Naive thymus-derived CD8-positive, alpha-beta T cell (primary cell): Measurements from ENCODE around the gene RAB44. TPM values are rescaled to one million over a fixed set of nuclear protein-coding genes. Genes with fewer than 3 reads are reported as not detected.

Experiments used
- ATAC-seq, 2 donors: fragments of 150-1000 bp; cut with Tn5 transposase in 1 of 2; sonication (Bioruptor Pico), chemical (Tn5 transposase) in 1 of 2; 1 replicate in 1 of 2; 2 replicates in 1 of 2; pipeline ENCODE4 v1.10.0; 2021; ENCODE audit warnings: mild to moderate bottlenecking in 2 of 2, moderate library complexity in 2 of 2
- POLR2A ChIA-PET: fragments of 350-600 bp; sonication (Branson Sonifier 250); formaldehyde crosslinking; loops from one replicate; lab custom pipeline; 2021; ENCODE audit warnings: antibody characterized with exemption; lab: Charles Lee
- DNase-seq, 10 donors: peaks; one replicate each; pipeline versions ENCODE4 v3.0.0 to v3.0.0-alpha.2; 2020 to 2022
- H3K27ac Mint-ChIP-seq, 10 donors: one replicate each; pipeline ENCODE4 v1.8.0; 2020 to 2022; ENCODE audit warnings: mild to moderate bottlenecking in 10 of 10, mixed read lengths in 10 of 10, moderate library complexity in 4 of 10, inconsistent platforms in 1 of 10
- H3K27me3 Mint-ChIP-seq, 5 donors: one replicate each; pipeline ENCODE4 v1.8.0; 2021 to 2022; ENCODE audit warnings: mixed read lengths in 5 of 5
- H3K36me3 Mint-ChIP-seq, 3 donors: one replicate each; pipeline ENCODE4 v1.8.0; 2020 to 2022; ENCODE audit warnings: mixed read lengths in 3 of 3, mild to moderate bottlenecking in 2 of 3, inconsistent platforms in 1 of 3
- H3K4me1 Mint-ChIP-seq, 4 donors: one replicate each; pipeline ENCODE4 v1.8.0; 2021 to 2022; ENCODE audit warnings: mixed read lengths in 4 of 4
- H3K4me3 Mint-ChIP-seq, 10 donors: one replicate each; pipeline ENCODE4 v1.8.0; 2020 to 2022; ENCODE audit warnings: mild to moderate bottlenecking in 10 of 10, mixed read lengths in 10 of 10, moderate library complexity in 6 of 10, inconsistent platforms in 1 of 10
- H3K9me3 Mint-ChIP-seq, 9 donors: one replicate each; pipeline ENCODE4 v1.8.0; 2020 to 2022; ENCODE audit warnings: mixed read lengths in 9 of 9, mild to moderate bottlenecking in 3 of 9, inconsistent platforms in 1 of 9, moderate library complexity in 1 of 9
- polyA plus RNA-seq, 3 donors: library from polyadenylated mRNA; unstranded; fragments of 300-500 nt; fragmentation: Illumina TruSeq; gene quantifications; one replicate each; pipeline ENCODE4 v1.2.3, GENCODE V29; 2021
- total RNA-seq, 8 experiments: library from RNA in 2 of 8; stranded (reverse) in 2 of 8; gene quantifications; one replicate each; pipeline ENCODE4 v1.2.3 and lab custom pipeline; 2021 to 2026

RAB44 gene
- total and polyA plus RNA-seq, 5 experiments from 2014 or later = not detected

- Mint-ChIP-seq H3K27me3 (no peaks in the 10 kb centered on the region), H3K36me3 (no peaks in the 10 kb centered on the region), H3K27ac (no peak overlapping the region), H3K4me1 (peaks cover 0 to 6% (median 0%) of the 10 kb centered on the region in 4 donors), H3K9me3 (no peaks in the 10 kb centered on the region), H3K4me3 (no peak overlapping the region)
- POLR2A ChIA-PET = no interaction called here
- DNase-seq = no peak
- no peak for ATAC-seq
These were observed 25.8 kb upstream of the RAB44 start for GRCh38 chr6:36671687-36672375.

DNA sequence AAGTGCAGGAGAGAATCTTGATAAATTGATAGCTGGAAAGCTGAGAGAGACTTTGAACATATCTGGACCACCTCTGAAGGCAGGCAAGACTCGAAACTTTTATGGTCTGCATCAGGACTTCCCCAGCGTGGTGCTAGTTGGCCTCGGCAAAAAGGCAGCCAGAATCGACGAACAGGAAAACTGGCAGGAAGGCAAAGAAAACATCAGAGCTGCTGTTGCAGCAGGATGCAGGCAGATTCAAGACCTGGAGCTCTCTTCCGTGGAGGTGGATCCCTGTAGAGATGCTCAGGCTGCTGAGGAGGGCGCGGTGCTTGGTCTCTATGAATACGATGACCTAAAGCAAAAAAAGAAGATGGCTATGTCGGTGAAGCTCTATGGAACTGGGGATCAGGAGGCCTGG, 23.7 kb upstream of the RAB44 start:
- no peaks in the 10 kb centered on the region for H3K36me3 Mint-ChIP-seq
- H3K4me3 Mint-ChIP-seq = no peak overlapping the region
- H3K27ac Mint-ChIP-seq = no peak overlapping the region
- no peak for DNase-seq
- peaks cover 7 to 19% (median 14%) of the 10 kb centered on the region in 4 donors for H3K4me1 Mint-ChIP-seq
- H3K27me3 Mint-ChIP-seq = no peaks in the 10 kb centered on the region
- no peak for ATAC-seq
- POLR2A ChIA-PET = no interaction called here
- no peaks in the 10 kb centered on the region for H3K9me3 Mint-ChIP-seq

- no peaks in the 10 kb centered on the region for H3K9me3 Mint-ChIP-seq
- peaks cover 9 to 23% (median 16%) of the 10 kb centered on the region in 4 donors for H3K4me1 Mint-ChIP-seq
- no peaks in the 10 kb centered on the region for H3K27me3 Mint-ChIP-seq
- no peaks in the 10 kb centered on the region for H3K36me3 Mint-ChIP-seq
- H3K4me3 Mint-ChIP-seq = no peak overlapping the region
- POLR2A ChIA-PET = no interaction called here
- no peak for ATAC-seq
- no peak for DNase-seq
- no peak overlapping the region for H3K27ac Mint-ChIP-seq
These were observed 22.7 kb upstream of the RAB44 start for GRCh38 chr6:36674942-36675341.

DNA sequence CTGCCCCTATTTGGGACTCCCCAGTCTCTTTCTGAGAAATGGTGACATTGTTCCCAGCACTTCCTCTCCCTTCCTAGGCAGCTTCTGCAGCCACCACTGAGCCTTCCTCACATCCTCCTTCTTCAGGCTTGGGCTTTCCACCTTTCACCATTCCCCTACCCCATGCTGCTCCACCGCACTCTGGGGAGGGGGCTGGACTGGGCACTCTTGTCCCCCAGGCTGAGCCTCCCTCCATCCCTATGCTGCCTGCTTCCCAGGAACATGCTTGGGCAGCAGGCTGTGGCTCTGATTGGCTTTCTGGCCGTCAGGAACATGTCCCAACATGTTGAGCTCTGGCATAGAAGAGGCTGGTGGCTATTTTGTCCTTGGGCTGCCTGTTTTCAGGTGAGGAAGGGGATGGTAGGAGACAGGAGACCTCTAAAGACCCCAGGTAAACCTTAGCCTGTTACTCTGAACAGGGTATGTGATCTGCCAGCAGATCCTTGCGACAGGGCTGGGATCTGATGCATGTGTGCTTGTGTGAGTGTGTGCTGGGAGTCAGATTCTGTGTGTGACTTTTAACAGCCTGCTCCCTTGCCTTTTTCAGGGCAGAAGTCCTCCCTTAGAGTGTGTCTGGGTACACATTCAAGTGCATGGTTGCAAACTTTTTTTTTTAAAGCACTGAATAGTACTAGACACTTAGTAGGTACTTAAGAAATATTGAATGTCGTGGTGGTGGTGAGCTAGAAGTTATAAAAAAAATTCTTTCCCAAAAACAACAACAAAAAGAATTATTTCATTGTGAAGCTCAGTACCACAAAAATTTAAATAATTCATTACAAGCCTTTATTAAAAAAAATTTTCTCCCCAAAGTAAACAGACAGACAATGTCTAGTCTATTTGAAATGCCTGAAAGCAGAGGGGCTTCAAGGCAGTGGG, 21.2 kb upstream of the RAB44 start:
- Mint-ChIP-seq H3K9me3 (no peaks in the 10 kb centered on the region), H3K27me3 (peaks cover 0 to 3% (median 0%) of the 10 kb centered on the region in 5 donors), H3K4me1 (peaks cover 16 to 34% (median 25%) of the 10 kb centered on the region in 4 donors), H3K4me3 (peak overlapping the region in 2 of 10 donors; percentile 63 to 94), H3K36me3 (no peaks in the 10 kb centered on the region), H3K27ac (peak overlapping the region in 2 of 10 donors; percentile 19 to 85)
- POLR2A ChIA-PET = interaction anchor here (0.9 kb wide), 2 partner anchors 11 to 58 kb away, joined by 3 to 4 read pairs; no protein-coding TSS in a partner anchor
- DNase-seq (no peak), ATAC-seq (no peak)

GRCh38 chr6:36677059-36677749, 20.4 kb upstream of the RAB44 start:
- Mint-ChIP-seq H3K9me3 (no peaks in the 10 kb centered on the region), H3K4me3 (peak overlapping the region; percentile 16 to 94 (median 75)), H3K27ac (peak overlapping the region in 7 of 10 donors; percentile 47 to 86 (median 79)), H3K36me3 (no peaks in the 10 kb centered on the region), H3K4me1 (peaks cover 16 to 34% (median 27%) of the 10 kb centered on the region in 4 donors), H3K27me3 (peaks cover 0 to 3% (median 0%) of the 10 kb centered on the region in 5 donors)
- POLR2A ChIA-PET = interaction anchor here (0.9 kb wide), 2 partner anchors 12 to 58 kb away, joined by 3 to 4 read pairs; no protein-coding TSS in a partner anchor
- ATAC-seq (no peak), DNase-seq (no peak)

DNA sequence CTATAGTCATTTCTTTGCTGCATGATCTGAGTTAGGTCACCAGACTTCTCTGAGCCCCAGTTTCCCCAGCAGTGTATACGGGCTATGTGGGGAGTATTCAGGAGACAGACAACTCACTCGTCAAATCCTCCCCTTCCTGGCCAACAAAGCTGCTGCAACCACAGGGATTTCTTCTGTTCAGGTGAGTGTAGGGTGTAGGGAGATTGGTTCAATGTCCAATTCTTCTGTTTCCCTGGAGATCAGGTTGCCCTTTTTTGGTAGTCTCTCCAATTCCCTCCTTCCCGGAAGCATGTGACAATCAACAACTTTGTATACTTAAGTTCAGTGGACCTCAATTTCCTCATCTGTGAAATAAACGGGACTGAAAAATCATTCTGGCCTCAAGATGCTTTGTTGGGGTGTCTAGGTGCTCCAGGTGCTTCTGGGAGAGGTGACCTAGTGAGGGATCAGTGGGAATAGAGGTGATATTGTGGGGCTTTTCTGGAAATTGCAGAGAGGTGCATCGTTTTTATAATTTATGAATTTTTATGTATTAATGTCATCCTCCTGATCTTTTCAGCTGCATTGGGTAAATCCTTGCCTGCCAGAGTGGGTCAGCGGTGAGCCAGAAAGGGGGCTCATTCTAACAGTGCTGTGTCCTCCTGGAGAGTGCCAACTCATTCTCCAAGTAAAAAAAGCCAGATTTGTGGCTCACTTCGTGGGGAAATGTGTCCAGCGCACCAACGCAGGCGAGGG, 19.7 kb upstream of the RAB44 start:
- H3K9me3 Mint-ChIP-seq = no peaks in the 10 kb centered on the region
- POLR2A ChIA-PET = interaction anchor here (0.8 to 2.0 kb wide), 7 partner anchors 11 to 376 kb away, joined by 3 to 7 read pairs (median 4); no protein-coding TSS in a partner anchor

DNA sequence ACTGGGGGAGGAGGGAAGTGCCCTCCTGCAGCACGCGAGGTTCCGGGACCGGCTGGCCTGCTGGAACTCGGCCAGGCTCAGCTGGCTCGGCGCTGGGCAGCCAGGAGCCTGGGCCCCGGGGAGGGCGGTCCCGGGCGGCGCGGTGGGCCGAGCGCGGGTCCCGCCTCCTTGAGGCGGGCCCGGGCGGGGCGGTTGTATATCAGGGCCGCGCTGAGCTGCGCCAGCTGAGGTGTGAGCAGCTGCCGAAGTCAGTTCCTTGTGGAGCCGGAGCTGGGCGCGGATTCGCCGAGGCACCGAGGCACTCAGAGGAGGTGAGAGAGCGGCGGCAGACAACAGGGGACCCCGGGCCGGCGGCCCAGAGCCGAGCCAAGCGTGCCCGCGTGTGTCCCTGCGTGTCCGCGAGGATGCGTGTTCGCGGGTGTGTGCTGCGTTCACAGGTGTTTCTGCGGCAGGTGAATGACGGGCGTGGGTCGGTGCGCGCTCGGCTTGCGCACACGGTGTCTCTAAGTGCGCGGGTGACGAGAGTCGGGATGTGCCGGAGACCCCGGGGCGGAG, 19.1 kb upstream of the RAB44 start, which contains the start of gene CDKN1A:
TSS of gene CDKN1A (plus strand) at position 227 of the 555 bp plus-strand sequence. CDS start 5,388 bp downstream, outside the sequence.
- POLR2A ChIA-PET = interaction anchor here (0.8 to 2.0 kb wide), 9 partner anchors 12 to 376 kb away, joined by 3 to 7 read pairs (median 4); no protein-coding TSS in a partner anchor
- no peaks in the 10 kb centered on the region for H3K36me3 Mint-ChIP-seq
- DNase-seq (peak; percentile 45 to 78 (median 59)), ATAC-seq (peak; percentile 58 to 69)
- H3K27ac Mint-ChIP-seq = peak within 1 kb of the TSS; percentile 79 to 98 (median 87)
- peak within 1 kb of the TSS; percentile 84 to 96 (median 91) for H3K4me3 Mint-ChIP-seq
- no peaks in the 10 kb centered on the region for H3K9me3 Mint-ChIP-seq
- H3K27me3 Mint-ChIP-seq = peaks cover 0 to 10% (median 0%) of the 10 kb centered on the region in 5 donors
- peaks cover 16 to 44% (median 29%) of the 10 kb centered on the region in 4 donors for H3K4me1 Mint-ChIP-seq

More for the DNA sequence above, 19.7 kb upstream of the RAB44 start:
- no peak for DNase-seq
- Mint-ChIP-seq H3K36me3 (no peaks in the 10 kb centered on the region), H3K4me3 (peak overlapping the region; percentile 57 to 94 (median 80)), H3K27ac (peak overlapping the region in 9 of 10 donors; percentile 19 to 98 (median 73)), H3K4me1 (peaks cover 16 to 37% (median 29%) of the 10 kb centered on the region in 4 donors), H3K27me3 (peaks cover 0 to 7% (median 0%) of the 10 kb centered on the region in 5 donors)
- no peak for ATAC-seq

DNA sequence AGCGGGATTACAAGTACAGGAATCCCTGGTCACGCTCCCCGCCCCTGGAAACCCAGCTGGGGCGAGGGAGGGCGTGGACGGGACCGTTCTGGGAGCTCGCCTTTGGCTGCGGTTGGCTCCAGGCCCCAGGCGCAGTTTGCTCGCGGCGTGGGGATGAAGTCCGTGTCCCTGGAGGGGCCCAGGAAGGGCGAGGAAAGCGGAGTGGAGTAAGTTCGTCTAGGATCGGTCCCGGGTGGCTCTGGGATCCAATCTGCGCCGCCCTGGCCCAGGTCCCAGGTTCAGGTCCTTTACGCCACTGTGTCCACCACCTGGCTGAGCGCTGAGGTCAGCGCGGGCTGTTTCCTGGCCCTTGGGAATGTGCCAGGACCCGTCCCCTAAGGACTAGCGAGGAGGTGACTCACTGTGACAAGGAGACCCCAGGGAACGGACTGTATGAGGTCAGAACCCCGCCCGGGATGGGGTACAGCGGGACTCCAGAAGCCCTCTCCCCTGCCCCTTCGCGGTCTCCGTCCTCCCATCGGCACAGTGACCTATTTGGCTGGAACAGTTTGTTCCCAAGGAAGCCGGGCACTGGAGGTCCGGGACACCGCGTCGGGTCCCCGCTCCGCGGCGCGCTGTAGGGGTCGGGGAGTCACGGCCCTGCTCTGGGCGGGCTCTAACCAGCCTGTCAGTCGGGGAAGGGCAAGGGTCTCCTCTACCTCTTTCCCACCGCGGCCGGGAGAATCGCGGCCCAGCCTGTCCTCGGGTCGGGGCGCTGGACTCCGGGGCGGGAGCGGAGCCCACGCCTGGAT, 18.4 kb upstream of the RAB44 start:
- peaks cover 16 to 48% (median 29%) of the 10 kb centered on the region in 4 donors for H3K4me1 Mint-ChIP-seq
- H3K9me3 Mint-ChIP-seq = no peaks in the 10 kb centered on the region
- ATAC-seq (no peak), DNase-seq (peak in 3 of 10 donors; percentile 4 to 27 (median 19))
- POLR2A ChIA-PET = interaction anchor here (0.7 to 2.0 kb wide), 14 partner anchors 12 to 377 kb away, joined by 3 to 7 read pairs (median 4); no protein-coding TSS in a partner anchor
- peak overlapping the region; percentile 33 to 98 (median 86) for H3K27ac Mint-ChIP-seq
- peaks cover 0 to 12% (median 0%) of the 10 kb centered on the region in 5 donors for H3K27me3 Mint-ChIP-seq
- peak overlapping the region; percentile 84 to 96 (median 91) for H3K4me3 Mint-ChIP-seq
- H3K36me3 Mint-ChIP-seq = no peaks in the 10 kb centered on the region

- Mint-ChIP-seq H3K4me3 (peak overlapping the region in 2 of 10 donors; percentile 30 to 74), H3K27me3 (peaks cover 0 to 27% (median 2%) of the 10 kb centered on the region in 5 donors), H3K9me3 (no peaks in the 10 kb centered on the region), H3K27ac (peak overlapping the region in 6 of 10 donors; percentile 7 to 82 (median 46)), H3K36me3 (no peaks in the 10 kb centered on the region), H3K4me1 (peaks cover 14 to 58% (median 25%) of the 10 kb centered on the region in 4 donors)
- POLR2A ChIA-PET = no interaction called here
- DNase-seq (peak in 7 of 10 donors; percentile 31 to 72 (median 51)), ATAC-seq (peak in 1 of 2 donors; percentile 39)
These were observed 15.1 kb upstream of the RAB44 start for GRCh38 chr6:36682328-36683144.
